Mammary epithelial cell (primary cell): Measurements from ENCODE around the gene RASSF4.

Source experiments
- EZH2 ChIP-seq: IDR thresholded peaks from 2 replicates; pipeline ENCODE4 v1.6.1; 2012; ENCODE audit warnings: low read length, inconsistent platforms, borderline replicate concordance
- TF ChIP-seq, protein P1 (sequence below), 2 donors: IDR thresholded peaks in 1 of 2; conservative IDR thresholded peaks in 1 of 2; 2 replicates each; pipeline ENCODE4 v1.5.1; 2011 to 2012; ENCODE audit warnings: inconsistent platforms in 2 of 2, low read length in 2 of 2, mild to moderate bottlenecking in 2 of 2, control low read depth in 1 of 2, low read depth in 1 of 2; ENCODE audit not compliant: insufficient read depth in 1 of 2; ENCODE audit errors: extremely low read depth in 1 of 2

DNA sequence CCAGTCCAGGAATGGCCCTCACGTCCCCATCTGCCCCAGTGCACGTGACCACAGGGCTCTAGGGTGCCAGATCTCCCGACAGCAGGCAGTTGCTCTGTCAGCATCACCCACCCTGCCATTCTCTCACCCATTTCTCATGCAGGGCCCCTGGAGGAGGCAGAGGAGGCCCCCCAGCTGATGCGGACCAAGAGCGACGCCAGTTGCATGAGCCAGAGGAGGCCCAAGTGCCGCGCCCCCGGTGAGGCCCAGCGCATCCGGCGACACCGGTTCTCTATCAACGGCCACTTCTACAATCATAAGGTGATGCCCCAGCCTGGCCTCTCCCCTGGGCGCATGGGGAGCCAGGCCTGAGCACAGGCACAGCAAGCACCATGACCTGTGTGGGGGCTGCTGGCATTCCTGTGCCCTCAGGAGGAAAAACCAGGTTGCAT lies 25.1 kb downstream of the RASSF4 start:
- TF ChIP-seq, protein P1, sequence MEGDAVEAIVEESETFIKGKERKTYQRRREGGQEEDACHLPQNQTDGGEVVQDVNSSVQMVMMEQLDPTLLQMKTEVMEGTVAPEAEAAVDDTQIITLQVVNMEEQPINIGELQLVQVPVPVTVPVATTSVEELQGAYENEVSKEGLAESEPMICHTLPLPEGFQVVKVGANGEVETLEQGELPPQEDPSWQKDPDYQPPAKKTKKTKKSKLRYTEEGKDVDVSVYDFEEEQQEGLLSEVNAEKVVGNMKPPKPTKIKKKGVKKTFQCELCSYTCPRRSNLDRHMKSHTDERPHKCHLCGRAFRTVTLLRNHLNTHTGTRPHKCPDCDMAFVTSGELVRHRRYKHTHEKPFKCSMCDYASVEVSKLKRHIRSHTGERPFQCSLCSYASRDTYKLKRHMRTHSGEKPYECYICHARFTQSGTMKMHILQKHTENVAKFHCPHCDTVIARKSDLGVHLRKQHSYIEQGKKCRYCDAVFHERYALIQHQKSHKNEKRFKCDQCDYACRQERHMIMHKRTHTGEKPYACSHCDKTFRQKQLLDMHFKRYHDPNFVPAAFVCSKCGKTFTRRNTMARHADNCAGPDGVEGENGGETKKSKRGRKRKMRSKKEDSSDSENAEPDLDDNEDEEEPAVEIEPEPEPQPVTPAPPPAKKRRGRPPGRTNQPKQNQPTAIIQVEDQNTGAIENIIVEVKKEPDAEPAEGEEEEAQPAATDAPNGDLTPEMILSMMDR (conservative IDR thresholded peaks at IDR 0.05 in 1 of 2, IDR thresholded peaks at IDR 0.05 in 1 of 2; ENCODE audit: extremely low read depth in 1 of 2, insufficient read depth in 1 of 2, low read depth in 1 of 2, low read length in 2 of 2): no peak
- TF ChIP-seq EZH2: no peak
